T-cell (primary cell): ENCODE data around the gene UBR1. TPM values are rescaled to one million over a fixed set of nuclear protein-coding genes. Genes with fewer than 3 reads are reported as not detected.
A peak's percentile ranks its signal among the peaks of the same experiment; 100 is the strongest.

Experiments
- ATAC-seq, 4 experiments: fragments of 200-7000 bp in 3 of 4; fragments of 150-1000 bp in 1 of 4; cut with Tn5 transposase; replicated peaks in 1 of 4; 1 replicate in 3 of 4; 2 replicates in 1 of 4; pipeline ENCODE4 v1.10.0; 2021; ENCODE audit warnings: moderate library complexity in 3 of 4, mild to moderate bottlenecking in 2 of 4, moderate number of reproducible peaks in 1 of 4
- CTCF ChIA-PET, 2 donors: fragments of 300-600 bp; sonication (Branson Sonifier 250); formaldehyde crosslinking; loops; one replicate each; lab custom pipeline; 2022; ENCODE audit warnings: antibody characterized with exemption in 2 of 2; lab: Charles Lee
- POLR2A ChIA-PET, 2 donors: fragments of 300-600 bp; sonication (Branson Sonifier 250); formaldehyde crosslinking; loops; one replicate each; lab custom pipeline; 2022; ENCODE audit warnings: antibody characterized with exemption in 2 of 2; lab: Charles Lee
- DNase-seq, 35 experiments: peaks; one replicate each; pipeline versions ENCODE4 v3.0.0 to v3.0.0-alpha.2; 2013 to 2023
- H3K27ac ChIP-seq: one replicate; pipeline ENCODE4 v1.5.1; 2013; ENCODE audit warnings: low read length
- H3K27me3 ChIP-seq, 2 experiments: replicated peaks in 1 of 2; 1 replicate in 1 of 2; 2 replicates in 1 of 2; pipeline versions ENCODE4 v1.6.1 to v1.7.0; 2013; ENCODE audit warnings: low read length in 1 of 2, mixed read lengths in 1 of 2; ENCODE audit not compliant: control insufficient read depth in 2 of 2, insufficient read depth in 2 of 2; ENCODE audit errors: extremely low read depth in 1 of 2
- H3K36me3 ChIP-seq, 2 donors: 1 replicate in 1 of 2; 2 replicates in 1 of 2; pipeline versions ENCODE4 v1.6.1 to v1.7.0; 2013; ENCODE audit warnings: low read length in 1 of 2; ENCODE audit not compliant: control insufficient read depth in 2 of 2, insufficient read depth in 1 of 2; ENCODE audit errors: extremely low read depth in 1 of 2
- H3K4me1 ChIP-seq, 2 experiments: 1 replicate in 1 of 2; 2 replicates in 1 of 2; pipeline versions ENCODE4 v1.6.1 to v1.7.0; 2013; ENCODE audit warnings: low read length in 2 of 2, mixed read lengths in 1 of 2; ENCODE audit not compliant: insufficient read depth in 2 of 2, control insufficient read depth in 1 of 2; ENCODE audit errors: extremely low read depth in 1 of 2
- H3K4me3 ChIP-seq, 2 donors: 1 replicate in 1 of 2; 2 replicates in 1 of 2; pipeline versions ENCODE4 v1.5.1 to v1.7.0; 2013; ENCODE audit warnings: mild to moderate bottlenecking in 2 of 2, low read length in 1 of 2, moderate library complexity in 1 of 2; ENCODE audit not compliant: control insufficient read depth in 1 of 2; ENCODE audit errors: extremely low read depth in 1 of 2
- H3K9me3 ChIP-seq: 2 replicates; pipeline ENCODE4 v1.7.0; 2013
- H3K27ac Mint-ChIP-seq, 2 donors: one replicate each; pipeline ENCODE4 v1.8.0; 2020 to 2021; ENCODE audit warnings: mild to moderate bottlenecking in 2 of 2, mixed read lengths in 2 of 2
- H3K27me3 Mint-ChIP-seq, 2 donors: one replicate each; pipeline ENCODE4 v1.8.0; 2021 to 2022; ENCODE audit warnings: mixed read lengths in 2 of 2
- H3K36me3 Mint-ChIP-seq: one replicate; pipeline ENCODE4 v1.8.0; 2021; ENCODE audit warnings: mixed read lengths
- H3K4me1 Mint-ChIP-seq, 3 donors: one replicate each; pipeline ENCODE4 v1.8.0; 2020 to 2022; ENCODE audit warnings: mixed read lengths in 3 of 3, mild to moderate bottlenecking in 1 of 3
- H3K4me3 Mint-ChIP-seq, 3 donors: one replicate each; pipeline ENCODE4 v1.8.0; 2020 to 2022; ENCODE audit warnings: mild to moderate bottlenecking in 3 of 3, mixed read lengths in 3 of 3, moderate library complexity in 3 of 3
- H3K9me3 Mint-ChIP-seq, 3 donors: one replicate each; pipeline ENCODE4 v1.8.0; 2020 to 2022; ENCODE audit warnings: mixed read lengths in 3 of 3
- WGBS: methylation state at CpG from one replicate; pipeline ENCODE4 v1.1.5; 2013; ENCODE audit warnings: missing lambda C conversion rate; ENCODE audit not compliant: insufficient coverage; 5-methylcytosine and 5-hydroxymethylcytosine counted together
- total RNA-seq, 35 experiments: library from RNA in 6 of 35; stranded (reverse) in 6 of 35; fragments of 120-200 nt in 1 of 35; gene quantifications; one replicate each; pipeline versions ENCODE4 v1.2.1 to v1.2.4 and lab custom pipeline; 2013 to 2026

UBR1 gene
- total RNA-seq, 5 donors from 2014 or later (not counting 1 experiment from before 2014, with no cell fraction given): 35.0 to 55.6 (median 41.0) TPM

GRCh38 chr15:42937143-42937542, 168.7 kb downstream of the UBR1 start:
- H3K4me3 ChIP-seq: no peak overlapping the region
- no peak overlapping the region for H3K4me3 Mint-ChIP-seq
- H3K4me1 Mint-ChIP-seq: no peaks in the 10 kb centered on the region
- ATAC-seq (no peak), DNase-seq (no peak)
- H3K27me3 Mint-ChIP-seq: no peaks in the 10 kb centered on the region
- H3K27me3 ChIP-seq: no peaks in the 10 kb centered on the region
- no peak overlapping the region for H3K27ac ChIP-seq
- POLR2A ChIA-PET: no interaction called here
- CTCF ChIA-PET: interaction anchor here in 1 of 2 donors (0.6 kb wide), 1 partner anchor 1388 kb away, joined by 4 read pairs; no protein-coding TSS in a partner anchor
- H3K27ac Mint-ChIP-seq: no peak overlapping the region
- H3K36me3 Mint-ChIP-seq: peaks cover 4% of the 10 kb centered on the region
- H3K36me3 ChIP-seq: no peaks in the 10 kb centered on the region
- no peaks in the 10 kb centered on the region for H3K9me3 ChIP-seq
- no peaks in the 10 kb centered on the region for H3K4me1 ChIP-seq
- H3K9me3 Mint-ChIP-seq: no peaks in the 10 kb centered on the region

- Histone ChIP-seq H3K9me3 (no peaks in the 10 kb centered on the region), H3K36me3 (no peaks in the 10 kb centered on the region), H3K4me3 (no peak overlapping the region), H3K4me1 (no peaks in the 10 kb centered on the region), H3K27me3 (no peaks in the 10 kb centered on the region), H3K27ac (no peak overlapping the region)
- H3K27ac Mint-ChIP-seq: peak overlapping the region in 1 of 2 donors; percentile 27
- WGBS: 100% methylated on average over 1 of the region's 7 CpGs
- DNase-seq (no peak), ATAC-seq (no peak)
- H3K9me3 Mint-ChIP-seq: no peaks in the 10 kb centered on the region
- H3K4me1 Mint-ChIP-seq: no peaks in the 10 kb centered on the region
- ChIA-PET POLR2A (no interaction called here), CTCF (no interaction called here)
- no peaks in the 10 kb centered on the region for H3K27me3 Mint-ChIP-seq
- H3K4me3 Mint-ChIP-seq: no peak overlapping the region
- no peaks in the 10 kb centered on the region for H3K36me3 Mint-ChIP-seq
These were observed 171.8 kb downstream of the UBR1 start for GRCh38 chr15:42933886-42934667.

GRCh38 chr15:42932833-42933515, 172.9 kb downstream of the UBR1 start:
- DNase-seq (no peak), ATAC-seq (no peak)
- POLR2A ChIA-PET: interaction anchor here in 1 of 2 donors (0.6 kb wide), 1 partner anchor 179 kb away, joined by 3 read pairs; no protein-coding TSS in a partner anchor
- H3K27ac ChIP-seq: no peak overlapping the region
- H3K27me3 ChIP-seq: no peaks in the 10 kb centered on the region
- no peaks in the 10 kb centered on the region for H3K9me3 ChIP-seq
- no peak overlapping the region for H3K27ac Mint-ChIP-seq
- H3K27me3 Mint-ChIP-seq: no peaks in the 10 kb centered on the region
- no peaks in the 10 kb centered on the region for H3K9me3 Mint-ChIP-seq
- no peaks in the 10 kb centered on the region for H3K36me3 Mint-ChIP-seq
- WGBS: no CpG with 5 or more reads among the region's 2 CpGs
- H3K4me1 ChIP-seq: no peaks in the 10 kb centered on the region
- H3K4me3 Mint-ChIP-seq: no peak overlapping the region
- no peaks in the 10 kb centered on the region for H3K36me3 ChIP-seq
- H3K4me1 Mint-ChIP-seq: no peaks in the 10 kb centered on the region
- no peak overlapping the region for H3K4me3 ChIP-seq
- CTCF ChIA-PET: no interaction called here

- Histone ChIP-seq H3K27ac (no peak overlapping the region), H3K9me3 (no peaks in the 10 kb centered on the region), H3K4me3 (no peak overlapping the region), H3K27me3 (no peaks in the 10 kb centered on the region), H3K4me1 (no peaks in the 10 kb centered on the region), H3K36me3 (no peaks in the 10 kb centered on the region)
- Mint-ChIP-seq H3K9me3 (no peaks in the 10 kb centered on the region), H3K36me3 (no peaks in the 10 kb centered on the region), H3K27ac (no peak overlapping the region), H3K4me3 (no peak overlapping the region), H3K4me1 (no peaks in the 10 kb centered on the region), H3K27me3 (no peaks in the 10 kb centered on the region)
- 75% methylated on average over 2 of the region's 7 CpGs for WGBS
- ChIA-PET POLR2A (no interaction called here), CTCF (no interaction called here)
- no peak for ATAC-seq
- no peak for DNase-seq
These were observed 173.9 kb downstream of the UBR1 start for GRCh38 chr15:42931702-42932486.

GRCh38 chr15:42929306-42929848, 176.5 kb downstream of the UBR1 start:
- no peak overlapping the region for H3K4me3 ChIP-seq
- H3K36me3 ChIP-seq: no peaks in the 10 kb centered on the region
- no peak overlapping the region for H3K27ac Mint-ChIP-seq
- CTCF ChIA-PET: interaction anchor here in 1 of 2 donors (0.6 to 0.7 kb wide), 2 partner anchors 9 to 576 kb away, joined by 3 read pairs; no protein-coding TSS in a partner anchor
- no CpG with 5 or more reads among the region's 2 CpGs for WGBS
- H3K27me3 ChIP-seq: no peaks in the 10 kb centered on the region
- no peaks in the 10 kb centered on the region for H3K9me3 ChIP-seq
- no peaks in the 10 kb centered on the region for H3K4me1 Mint-ChIP-seq
- ATAC-seq (no peak), DNase-seq (no peak)
- no peaks in the 10 kb centered on the region for H3K4me1 ChIP-seq
- no peaks in the 10 kb centered on the region for H3K36me3 Mint-ChIP-seq
- no peaks in the 10 kb centered on the region for H3K9me3 Mint-ChIP-seq
- no peak overlapping the region for H3K27ac ChIP-seq
- H3K27me3 Mint-ChIP-seq: no peaks in the 10 kb centered on the region
- no peak overlapping the region for H3K4me3 Mint-ChIP-seq
- POLR2A ChIA-PET: no interaction called here

- Mint-ChIP-seq H3K27ac (peak overlapping the region; percentile 86 to 94), H3K36me3 (no peaks in the 10 kb centered on the region), H3K4me3 (peak overlapping the region; percentile 98), H3K27me3 (no peaks in the 10 kb centered on the region), H3K9me3 (no peaks in the 10 kb centered on the region), H3K4me1 (peaks cover 27 to 35% (median 34%) of the 10 kb centered on the region in 3 donors)
- ChIA-PET CTCF (interaction anchor here in 1 of 2 donors (0.8 to 1.4 kb wide), 3 partner anchors 9 to 155 kb away, joined by 3 to 4 read pairs (median 3); no protein-coding TSS in a partner anchor), POLR2A (no interaction called here)
- peaks cover 14% of the 10 kb centered on the region in 2 experiments for H3K4me1 ChIP-seq
- peak overlapping the region; percentile 36 for H3K27ac ChIP-seq
- peak in 33 of 35 experiments; percentile 2 to 63 (median 28) for DNase-seq
- H3K9me3 ChIP-seq: no peaks in the 10 kb centered on the region
- no peaks in the 10 kb centered on the region for H3K36me3 ChIP-seq
- peak; percentile 25 to 44 (median 34) for ATAC-seq
- H3K4me3 ChIP-seq: peak overlapping the region; percentile 75 to 85
- WGBS: 0% methylated on average over 1 of the region's 19 CpGs
- H3K27me3 ChIP-seq: no peaks in the 10 kb centered on the region
These were observed 184.5 kb downstream of the UBR1 start for GRCh38 chr15:42921342-42921731.
